RCC 7860 (cell line): ENCODE measurements around the gene EEIG1.

Source experiments
- DNase-seq: peaks from one replicate; pipeline ENCODE4 v3.0.0-alpha.2; 2015; ENCODE audit warnings: low spot score
- FAIRE-seq: peaks from 2 replicates; lab custom pipeline; 2012; peaks lifted over from hg19 to GRCh38; lab: Jason Lieb, UNC

The EEIG1 gene

GRCh38 chr9:127975376-127976315 is 5.1 kb downstream of the EEIG1 start:
- no peak for DNase-seq
- FAIRE-seq = no peak

GRCh38 chr9:127974769-127975261 is 6.0 kb downstream of the EEIG1 start:
- no peak for DNase-seq
- no peak for FAIRE-seq

- DNase-seq (no peak), FAIRE-seq (no peak)
Measured at GRCh38 chr9:127974001-127974768, 6.6 kb downstream of the EEIG1 start.

GRCh38 chr9:127973169-127974000 is 7.4 kb downstream of the EEIG1 start:
- no peak for DNase-seq
- no peak for FAIRE-seq

GRCh38 chr9:127972236-127972871 is 8.4 kb downstream of the EEIG1 start:
- FAIRE-seq = no peak
- no peak for DNase-seq

- FAIRE-seq = no peak
Measured at GRCh38 chr9:127971357-127972235, 9.2 kb downstream of the EEIG1 start.

GRCh38 chr9:127970401-127971313 is 10.1 kb downstream of the EEIG1 start:
- DNase-seq = no peak

More at GRCh38 chr9:127971357-127972235, 9.2 kb downstream of the EEIG1 start:
- DNase-seq = peak; percentile 13

GRCh38 chr9:127968700-127969383 is 11.9 kb downstream of the EEIG1 start:
- FAIRE-seq = no peak
- peak; percentile 43 for DNase-seq

More at GRCh38 chr9:127970401-127971313, 10.1 kb downstream of the EEIG1 start:
- no peak for FAIRE-seq

- DNase-seq (peak; percentile 62), FAIRE-seq (peak; percentile 51)
Measured at GRCh38 chr9:127968042-127968441, 12.7 kb downstream of the EEIG1 start.

GRCh38 chr9:127967151-127967809 is 13.5 kb downstream of the EEIG1 start:
- DNase-seq (no peak), FAIRE-seq (no peak)

GRCh38 chr9:127966416-127967150 is 14.2 kb downstream of the EEIG1 start:
- FAIRE-seq = no peak
- DNase-seq = no peak

- DNase-seq (no peak), FAIRE-seq (no peak)
Measured at GRCh38 chr9:127965953-127966352, 14.8 kb downstream of the EEIG1 start.

- DNase-seq (no peak), FAIRE-seq (no peak)
Measured at GRCh38 chr9:127963359-127964064, 17.3 kb downstream of the EEIG1 start.

GRCh38 chr9:127963041-127963358 is 17.8 kb downstream of the EEIG1 start:
- no peak for DNase-seq
- no peak for FAIRE-seq

GRCh38 chr9:127962278-127962677 is 18.5 kb downstream of the EEIG1 start:
- DNase-seq = no peak
- no peak for FAIRE-seq

GRCh38 chr9:127961613-127962155 is 19.1 kb downstream of the EEIG1 start:
- FAIRE-seq = no peak
- no peak for DNase-seq
